Colon (tissue), 2 donors: ENCODE data around the gene SLC17A2.

Experiments
- FAIRE-seq: peaks from 2 replicates; lab custom pipeline; 2012; peaks lifted over from hg19 to GRCh38; lab: Jason Lieb, UNC
- donor health status: control.
- donor health status: control.

SLC17A2 gene, protein sequence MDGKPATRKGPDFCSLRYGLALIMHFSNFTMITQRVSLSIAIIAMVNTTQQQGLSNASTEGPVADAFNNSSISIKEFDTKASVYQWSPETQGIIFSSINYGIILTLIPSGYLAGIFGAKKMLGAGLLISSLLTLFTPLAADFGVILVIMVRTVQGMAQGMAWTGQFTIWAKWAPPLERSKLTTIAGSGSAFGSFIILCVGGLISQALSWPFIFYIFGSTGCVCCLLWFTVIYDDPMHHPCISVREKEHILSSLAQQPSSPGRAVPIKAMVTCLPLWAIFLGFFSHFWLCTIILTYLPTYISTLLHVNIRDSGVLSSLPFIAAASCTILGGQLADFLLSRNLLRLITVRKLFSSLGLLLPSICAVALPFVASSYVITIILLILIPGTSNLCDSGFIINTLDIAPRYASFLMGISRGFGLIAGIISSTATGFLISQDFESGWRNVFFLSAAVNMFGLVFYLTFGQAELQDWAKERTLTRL

DNA sequence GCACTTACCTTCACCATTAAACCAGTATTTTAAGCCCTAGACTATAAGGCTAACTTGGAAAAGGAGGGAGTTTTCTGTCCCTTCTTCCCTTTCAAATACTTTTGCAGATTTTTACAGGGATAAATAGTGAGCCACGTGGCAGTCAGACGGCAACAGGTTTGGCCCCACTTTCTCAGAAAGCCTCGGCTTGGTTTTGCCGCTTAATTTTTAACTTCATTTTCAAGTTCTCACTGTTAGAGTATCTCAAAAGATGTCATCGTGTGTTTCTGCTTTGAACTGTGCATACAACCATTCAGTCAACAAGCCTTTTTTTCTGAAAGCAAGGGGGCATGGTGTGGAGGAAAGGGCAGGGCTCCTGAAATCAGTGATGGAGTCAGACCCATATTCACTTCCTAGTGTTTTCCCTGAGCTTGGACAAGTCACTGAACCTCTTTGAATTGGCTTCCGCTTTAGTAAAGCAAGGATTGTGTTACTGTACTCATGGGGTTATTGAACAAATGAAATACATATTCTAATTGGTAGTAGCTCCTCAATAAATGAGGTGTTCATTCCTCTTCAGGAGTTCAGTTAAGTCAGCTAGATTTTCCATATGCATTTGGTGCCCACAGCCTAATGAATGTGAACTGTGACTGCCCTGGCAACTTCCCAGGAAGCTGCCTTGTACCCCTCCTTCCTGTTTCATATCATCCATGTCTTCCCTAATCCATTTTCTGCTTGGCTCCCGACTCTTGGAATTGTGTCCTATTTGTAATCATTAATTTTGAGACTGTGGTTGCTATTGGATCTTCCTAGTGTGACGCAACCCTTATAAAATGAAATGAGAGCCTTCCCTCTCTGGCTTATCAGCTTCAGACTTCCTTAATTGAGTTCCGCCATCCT, at the start of gene SLC17A2:
SLC17A2 (minus strand) TSS at position 160 of the 879 bp plus-strand sequence. CDS start 4,895 bp downstream, outside the sequence.
- FAIRE-seq: no peak

DNA sequence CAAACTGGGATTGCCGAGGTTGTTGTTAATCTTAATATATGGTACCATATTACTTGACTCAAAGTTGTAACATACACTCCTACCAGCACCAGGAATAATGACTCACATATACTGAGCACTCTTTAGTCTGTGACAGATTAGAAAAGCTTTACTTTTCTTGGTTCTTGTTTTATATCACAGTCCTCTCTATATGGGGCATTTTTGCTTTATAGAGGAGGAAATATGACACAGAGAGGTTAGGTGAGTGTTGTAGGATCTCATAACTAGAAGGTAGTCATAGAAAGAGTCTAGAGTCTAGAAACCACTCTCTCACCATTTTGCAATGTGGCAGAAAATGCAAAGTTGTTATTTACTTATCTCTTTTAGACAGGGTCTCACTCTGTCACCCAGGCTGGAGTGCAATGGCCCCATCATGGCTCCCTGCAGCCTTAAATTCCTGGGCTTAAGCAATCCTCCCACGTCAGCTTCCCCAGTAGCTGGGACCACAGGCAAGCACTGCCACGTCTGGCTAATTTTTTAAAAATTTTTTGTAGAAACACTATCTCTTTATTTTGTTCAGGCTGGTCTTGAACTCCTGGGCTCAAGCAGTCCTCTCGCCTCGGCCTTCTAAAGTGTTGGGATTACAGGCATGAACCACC, 45.6 kb upstream of the SLC17A2 start:
- FAIRE-seq: no peak

DNA sequence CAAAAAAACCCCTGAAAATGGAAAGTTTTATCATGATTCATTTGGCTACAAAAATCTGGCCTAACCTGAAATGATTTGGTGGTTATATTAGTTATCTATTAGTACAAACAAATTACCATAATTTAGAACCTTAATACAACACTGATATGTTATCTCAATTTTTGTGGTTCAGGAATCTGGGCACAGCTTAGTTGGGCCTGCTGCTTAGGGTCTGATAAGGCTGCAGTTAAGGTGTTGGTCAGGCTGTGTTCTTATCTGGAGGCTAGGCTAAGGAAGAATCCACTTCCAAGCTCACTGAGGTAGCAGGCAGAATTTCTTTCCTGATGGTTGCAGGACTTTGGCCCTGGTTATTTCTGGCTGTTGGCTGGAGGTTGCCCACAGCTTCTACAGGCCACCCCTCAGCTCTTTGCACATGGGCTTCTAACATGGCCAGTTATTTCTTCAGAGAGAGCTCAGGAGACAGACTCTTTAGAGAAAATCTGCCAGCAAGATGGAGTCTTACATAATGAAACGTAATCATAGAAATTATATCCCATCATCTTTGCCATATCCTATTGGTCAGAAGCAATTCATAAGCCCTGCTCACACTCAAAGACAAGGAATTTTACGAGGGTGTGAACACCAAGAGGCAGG, 43.5 kb upstream of the SLC17A2 start:
- FAIRE-seq: no peak

DNA sequence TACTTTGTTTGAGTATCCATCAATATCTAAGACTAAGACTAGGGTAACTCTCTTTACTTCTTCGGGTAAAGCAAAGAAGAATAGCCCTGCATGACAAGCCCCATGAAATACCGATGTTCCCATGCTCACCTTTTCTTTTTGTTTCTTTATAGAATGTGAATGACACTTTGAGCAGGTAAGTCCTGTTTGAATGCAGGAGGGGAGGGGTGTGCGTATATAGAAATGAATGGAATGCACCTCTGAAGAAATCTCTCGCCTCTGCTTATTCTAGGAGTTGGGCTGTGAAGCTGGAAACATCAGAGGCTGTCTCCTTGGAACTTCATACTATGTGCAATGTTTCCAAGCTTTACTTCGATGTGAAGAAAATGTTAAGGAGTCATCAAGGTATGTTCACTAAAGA, 42.4 kb upstream of the SLC17A2 start:
- no peak for FAIRE-seq

DNA sequence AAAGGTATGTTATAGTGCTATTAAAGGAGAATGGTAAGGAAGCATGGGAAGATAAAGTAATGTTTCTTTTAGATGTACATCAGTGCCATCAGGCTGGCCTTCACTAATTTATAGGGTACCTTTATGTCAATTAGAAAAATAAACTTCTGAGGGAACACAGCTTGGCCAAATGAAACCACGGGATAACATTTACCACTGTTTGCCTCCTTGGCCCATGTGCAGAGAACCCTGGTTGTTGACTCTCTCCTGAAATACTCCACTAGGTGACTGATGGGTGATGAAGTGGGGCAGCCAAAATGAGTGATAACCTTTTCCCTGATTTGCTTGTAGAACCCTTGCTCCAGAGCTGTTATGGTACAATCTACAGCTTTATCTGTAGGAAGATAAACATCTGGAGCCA, 41.6 kb upstream of the SLC17A2 start:
- no peak for FAIRE-seq

DNA sequence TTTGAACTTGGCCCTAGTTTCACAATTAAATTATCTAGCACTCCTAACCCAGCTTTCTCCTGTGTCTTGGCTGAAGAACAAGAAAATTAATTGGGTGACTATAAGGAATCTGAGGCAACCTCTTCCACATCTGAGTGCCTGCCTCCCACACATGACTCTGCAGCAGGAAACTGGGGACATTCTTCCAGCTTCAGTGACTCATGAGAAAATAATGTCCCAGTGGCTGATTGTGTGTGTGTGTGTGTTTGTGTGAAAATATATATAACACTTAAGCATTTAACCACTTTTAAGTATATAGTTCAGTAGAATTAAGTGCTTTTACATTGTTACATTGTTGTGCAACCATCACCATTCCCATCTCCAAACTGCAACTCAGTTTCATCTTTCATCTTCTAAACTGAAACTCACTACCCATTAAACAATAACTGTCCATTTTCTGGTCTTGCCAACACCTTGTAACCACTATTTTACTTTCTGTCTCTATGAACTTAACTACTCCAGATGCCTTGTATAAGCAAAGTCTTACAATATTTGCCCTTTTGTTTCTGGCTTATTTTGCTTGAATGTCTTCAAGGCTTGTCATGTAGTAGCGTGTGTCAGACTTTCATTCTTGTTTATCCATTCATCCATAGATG, 40.8 kb upstream of the SLC17A2 start:
- no peak for FAIRE-seq

DNA sequence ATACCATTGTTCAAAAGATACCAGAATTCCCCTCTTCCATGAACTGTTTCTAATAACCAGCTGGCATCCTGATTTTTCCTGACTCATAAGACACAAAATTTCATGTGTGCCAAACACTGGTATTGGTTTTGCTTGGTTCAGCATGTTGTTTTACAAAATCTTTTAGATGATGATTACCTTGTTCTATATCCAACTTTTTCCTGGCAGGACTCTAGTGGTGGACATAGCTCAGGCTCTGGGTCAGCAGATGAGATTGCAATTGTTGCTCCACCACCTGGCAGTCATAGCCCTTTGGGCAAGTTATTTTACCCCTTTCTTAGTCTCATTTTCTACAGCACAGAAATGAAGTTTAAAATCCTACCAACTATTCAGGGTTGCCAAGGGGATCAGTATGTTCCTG, 38.3 kb upstream of the SLC17A2 start:
- no peak for FAIRE-seq

DNA sequence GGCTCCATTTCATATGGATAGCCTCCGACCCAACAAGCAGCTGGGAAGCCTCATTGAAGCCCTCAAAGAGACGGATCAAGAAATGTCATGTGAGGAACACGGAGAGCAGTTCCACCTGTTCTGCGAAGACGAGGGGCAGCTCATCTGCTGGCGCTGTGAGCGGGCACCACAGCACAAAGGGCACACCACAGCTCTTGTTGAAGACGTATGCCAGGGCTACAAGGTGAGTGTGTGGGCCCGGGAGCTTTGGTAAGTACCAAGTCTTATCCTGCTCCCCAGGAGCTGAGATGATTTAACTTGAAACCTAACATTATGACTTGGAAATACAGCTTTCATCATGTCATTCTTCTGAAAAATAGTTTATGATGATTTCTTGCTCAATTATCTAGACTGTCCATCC, 36.2 kb upstream of the SLC17A2 start:
- no peak for FAIRE-seq

DNA sequence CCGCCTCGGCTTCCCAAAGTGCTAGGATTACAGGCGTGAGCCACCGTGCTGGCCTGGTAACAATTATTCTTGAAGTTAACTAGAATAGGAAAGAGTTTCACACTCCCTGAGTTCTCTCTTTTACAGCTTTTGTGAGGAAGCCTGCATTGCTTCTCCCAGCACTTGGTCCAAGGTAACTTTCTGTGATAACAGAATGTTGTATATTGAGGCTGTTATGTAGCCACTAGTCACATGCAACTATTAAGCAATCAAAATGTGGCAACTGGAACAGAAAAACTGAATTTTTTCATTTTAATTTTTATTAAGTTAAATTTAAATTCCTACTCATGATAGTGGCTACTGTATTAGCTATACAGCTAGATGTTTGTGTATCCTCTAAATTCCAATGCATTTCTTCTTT, 34.6 kb upstream of the SLC17A2 start:
- no peak for FAIRE-seq

DNA sequence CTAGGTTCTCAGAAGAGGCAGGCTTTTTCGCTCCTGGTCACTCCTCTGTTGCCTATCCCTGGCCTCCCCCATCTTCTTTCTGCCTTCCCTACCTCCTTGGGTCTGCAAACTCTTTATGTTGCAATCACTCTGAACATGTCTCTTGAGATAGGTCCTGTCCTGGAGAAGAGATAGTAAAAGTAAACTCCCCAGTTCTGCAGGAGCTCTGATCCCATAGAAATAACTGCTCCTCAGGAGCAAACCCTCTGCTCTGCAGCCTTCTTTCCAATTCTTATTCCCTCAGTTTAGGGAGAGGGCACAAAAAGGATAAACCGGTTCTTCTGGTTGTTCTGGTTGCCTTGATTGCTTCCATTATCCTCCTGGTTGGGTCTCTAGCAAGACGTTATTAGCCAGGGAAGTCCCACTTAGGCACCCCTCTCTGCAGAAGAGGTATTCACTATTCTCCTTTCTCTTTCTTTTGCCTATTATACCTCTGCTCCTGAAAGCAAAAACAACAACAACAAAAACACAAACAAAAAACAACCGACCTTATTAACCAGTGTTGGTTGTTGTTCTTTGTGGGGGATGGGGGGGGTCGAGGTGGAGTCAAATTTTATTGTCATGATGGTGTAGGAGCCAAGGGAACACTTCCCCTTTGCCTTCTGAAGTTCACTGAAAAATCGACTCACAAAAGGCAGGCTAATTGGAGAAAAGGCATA, 33.1 kb upstream of the SLC17A2 start:
- no peak for FAIRE-seq

DNA sequence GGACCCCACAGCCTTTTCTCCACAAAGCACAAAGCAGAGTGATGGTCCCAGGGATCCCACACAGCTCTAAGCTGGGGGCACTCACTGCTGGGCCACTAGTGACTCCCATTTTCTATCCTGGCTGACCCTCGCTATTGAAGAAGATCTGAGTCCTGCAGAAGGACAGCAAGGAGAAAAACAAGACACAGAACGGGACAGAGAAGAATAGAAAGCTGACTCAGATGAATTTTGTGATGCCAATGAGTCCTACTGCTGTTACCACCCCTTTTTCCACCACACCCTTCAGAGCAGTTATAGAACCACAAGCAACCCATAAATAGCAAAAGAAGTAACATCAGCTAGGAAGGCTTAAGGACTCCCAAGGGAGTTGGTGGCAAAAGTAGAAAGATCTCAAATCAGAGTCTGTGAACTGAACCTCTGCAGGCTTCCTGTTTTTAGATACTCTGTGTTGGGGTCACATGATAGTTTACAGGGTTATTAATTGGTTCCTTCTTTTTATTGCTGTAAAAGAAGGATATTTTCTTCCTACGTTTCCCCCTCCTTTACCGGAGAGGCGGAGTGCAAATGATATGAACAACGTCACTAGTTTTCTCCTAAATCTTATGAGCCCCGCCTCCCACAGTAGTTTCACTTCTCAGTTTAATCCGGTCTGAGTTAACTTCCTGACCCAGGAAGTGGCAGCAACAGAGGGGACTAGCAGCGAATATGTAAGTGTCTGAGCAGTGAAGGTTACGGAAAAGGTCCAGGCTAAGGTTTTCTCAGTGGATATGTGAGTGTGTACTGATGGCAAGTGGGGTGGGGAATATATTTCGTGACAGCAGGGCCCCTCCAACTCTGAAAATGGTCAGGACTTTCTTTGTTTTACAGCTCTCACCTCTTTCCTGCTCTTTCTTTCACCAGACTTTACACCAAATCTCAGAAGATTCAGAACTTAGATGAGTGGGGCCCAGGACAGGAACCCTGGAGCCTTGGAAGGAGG, 31.9 kb upstream of the SLC17A2 start, which contains the start of gene TRIM38:
TRIM38 (plus strand) TSS at position 654 of the 979 bp plus-strand sequence. CDS start 3,721 bp downstream, outside the sequence.
- peak; percentile 79 for FAIRE-seq

DNA sequence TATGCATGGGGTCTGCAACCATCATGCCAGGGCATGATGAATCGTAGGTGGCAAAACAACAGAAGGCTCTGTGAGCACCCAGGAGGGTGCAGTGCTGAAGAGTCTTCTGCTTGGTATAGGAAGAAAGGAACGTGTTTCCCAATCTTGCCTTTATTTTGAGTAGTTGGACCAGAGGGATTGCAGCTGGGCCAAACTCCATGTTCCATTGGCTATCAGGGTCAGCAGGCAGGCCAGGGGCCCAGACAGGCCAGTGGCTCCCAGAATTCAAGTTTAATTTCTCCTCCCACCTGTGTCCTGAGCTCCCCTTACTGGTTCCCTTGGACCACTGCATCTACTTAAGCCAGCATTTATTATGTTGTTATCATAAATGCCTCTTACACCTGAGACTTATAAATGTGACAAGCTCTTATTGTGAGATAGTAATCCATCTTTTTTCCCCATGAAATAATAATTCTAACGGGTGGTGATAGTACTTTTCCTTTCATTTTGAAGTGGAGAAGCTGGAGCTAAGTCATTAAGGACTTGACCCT, 31.2 kb upstream of the SLC17A2 start:
- FAIRE-seq: no peak

DNA sequence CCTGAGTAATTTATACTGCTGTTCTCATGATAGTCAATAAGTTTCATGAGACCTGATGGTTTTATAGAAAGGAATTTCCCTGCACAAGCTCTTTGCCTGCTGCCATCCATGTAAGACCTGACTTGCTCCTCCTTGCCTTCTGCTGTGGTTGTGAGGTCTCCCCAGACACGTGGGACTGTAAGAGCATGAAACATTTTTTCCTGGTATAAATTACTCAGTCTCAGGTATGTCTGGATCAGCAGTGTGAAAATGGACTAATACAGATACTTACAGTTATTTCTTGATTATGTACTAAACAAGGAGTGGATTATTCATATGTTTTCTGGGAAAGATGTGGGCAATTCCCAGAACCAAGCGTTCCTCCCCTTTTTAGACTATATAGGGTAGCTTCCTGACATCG, 30.2 kb upstream of the SLC17A2 start:
- no peak for FAIRE-seq

DNA sequence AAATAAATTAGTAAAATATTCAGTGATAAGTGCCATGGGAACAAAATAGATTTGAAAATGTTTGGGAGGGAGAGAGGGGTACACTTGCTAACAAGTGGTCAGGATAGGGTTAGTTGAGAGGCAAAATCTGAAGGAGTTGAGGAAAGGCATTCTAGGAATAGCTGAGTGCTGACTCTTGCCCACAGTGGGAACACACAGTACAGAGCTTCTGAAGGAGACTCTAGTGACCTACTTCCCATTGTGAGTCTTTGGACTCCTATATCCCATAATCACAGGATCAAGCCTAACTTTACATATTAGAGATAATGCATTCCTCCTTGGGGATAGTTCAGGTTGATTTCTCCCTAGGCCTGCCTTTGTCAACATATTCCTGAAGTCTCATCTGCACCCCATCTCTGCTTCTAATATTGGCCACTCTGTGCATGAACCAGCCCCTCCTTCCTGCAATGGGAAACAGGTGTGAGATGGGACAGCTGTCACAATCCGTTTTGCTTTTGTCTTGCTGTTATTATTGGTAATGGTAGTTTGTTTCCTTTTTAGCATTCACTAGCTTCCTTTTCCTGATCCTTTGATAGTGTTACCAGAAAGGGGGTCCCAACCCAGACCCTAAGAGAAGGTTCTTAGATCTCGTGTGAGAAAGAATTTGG, 29.5 kb upstream of the SLC17A2 start:
- no peak for FAIRE-seq

DNA sequence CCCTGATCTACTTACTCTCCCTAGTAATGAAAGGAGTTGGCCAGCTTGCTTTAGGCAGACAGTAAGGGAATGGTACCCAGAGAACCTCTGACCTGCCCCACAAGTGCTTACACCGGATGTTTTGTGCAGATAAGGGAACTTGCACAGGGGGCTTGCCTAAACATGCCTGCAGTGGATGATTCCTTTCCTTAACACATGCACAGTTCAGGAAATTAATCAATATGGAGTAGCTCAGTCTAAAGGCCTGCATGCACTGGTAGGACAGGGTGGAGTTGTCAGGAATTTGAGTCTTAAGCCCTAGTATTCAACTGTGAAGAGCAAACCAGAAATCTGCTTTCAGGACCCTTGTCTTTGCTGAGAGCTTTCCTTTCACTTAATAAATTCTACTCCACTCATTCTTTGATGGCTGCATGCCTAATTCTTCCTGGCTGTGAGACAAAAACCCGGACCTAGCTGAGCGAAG, 28.2 kb upstream of the SLC17A2 start:
- no peak for FAIRE-seq

DNA sequence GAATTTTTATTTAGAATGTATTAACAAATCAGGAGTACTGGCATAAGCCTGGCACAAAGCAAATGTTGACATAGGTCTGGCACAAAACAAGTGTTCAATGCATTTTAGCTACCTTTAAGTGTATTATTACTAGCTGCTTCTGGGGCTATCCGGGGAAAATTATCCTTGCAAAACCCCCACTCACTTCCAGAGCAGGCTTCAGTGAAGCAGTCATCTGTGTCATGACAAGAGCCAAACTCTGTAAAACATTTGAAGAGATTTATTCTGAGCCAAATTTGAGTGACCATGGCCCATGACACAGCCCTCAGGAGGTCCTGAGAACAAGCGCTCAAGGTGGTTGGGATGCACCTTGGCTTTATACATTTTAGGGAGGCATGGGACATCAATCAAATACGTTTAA, 25.7 kb upstream of the SLC17A2 start:
- no peak for FAIRE-seq

DNA sequence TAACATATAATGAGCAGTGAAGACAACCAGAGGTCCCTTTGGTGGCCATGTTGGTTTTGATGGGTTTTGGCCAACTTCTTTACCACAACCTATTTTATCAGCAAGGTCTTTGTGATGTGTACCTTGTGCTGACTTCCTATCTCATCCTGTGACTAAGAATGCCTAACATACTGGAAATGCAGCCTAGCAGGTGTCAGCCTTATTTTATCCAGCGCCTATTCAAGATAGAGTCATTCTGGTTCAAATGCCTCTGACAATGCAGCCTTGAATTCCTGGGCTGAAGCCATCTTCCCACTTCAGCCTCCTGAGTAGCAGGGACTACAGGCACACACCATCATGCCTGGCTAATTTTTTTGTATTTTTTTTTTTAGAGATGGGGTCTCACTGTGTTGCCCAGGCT, 24.3 kb upstream of the SLC17A2 start:
- FAIRE-seq: no peak

DNA sequence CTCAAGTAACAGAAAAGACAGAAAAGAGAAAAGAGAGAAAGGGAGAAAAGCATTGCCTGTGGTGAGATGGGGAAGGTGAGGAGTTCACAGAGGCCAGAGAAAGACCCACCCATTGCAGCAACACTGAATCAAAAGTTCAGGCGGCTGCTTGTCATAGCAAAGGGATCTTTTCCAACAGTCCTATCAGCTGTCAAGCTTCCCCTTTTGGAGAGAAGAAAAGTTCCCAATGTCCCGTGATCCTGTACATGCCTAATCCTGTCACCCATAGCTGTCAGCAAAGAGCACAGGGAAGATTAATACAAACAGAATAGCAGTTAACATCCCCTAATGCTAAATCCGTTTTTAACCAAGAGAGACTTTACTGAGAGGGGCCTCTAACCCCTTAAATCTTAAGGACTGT, 23.2 kb upstream of the SLC17A2 start:
- no peak for FAIRE-seq

DNA sequence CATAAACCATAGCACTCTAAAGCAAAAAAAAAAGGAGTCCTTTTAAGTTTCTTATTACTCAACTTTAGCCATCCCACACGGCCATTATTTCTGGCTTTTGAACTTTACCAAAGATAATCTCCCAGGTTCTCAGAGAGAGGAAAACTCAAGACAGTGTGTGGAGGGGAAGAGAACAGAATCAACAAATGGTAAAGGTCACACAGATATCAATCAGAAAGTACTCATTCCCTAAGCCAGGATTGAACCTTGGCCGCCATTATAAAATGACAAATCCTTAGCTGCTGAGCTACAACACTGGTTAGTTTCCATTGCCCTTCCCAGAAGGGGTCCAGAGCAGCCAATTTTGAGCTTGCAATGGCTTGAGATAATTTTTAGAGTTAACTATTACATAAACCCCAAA, 22.0 kb upstream of the SLC17A2 start:
- no peak for FAIRE-seq
